A673 (cell line): ENCODE results near the gene NEURL1. TPM values are rescaled to one million over a fixed set of nuclear protein-coding genes. Genes with fewer than 3 reads are reported as not detected.

Experiments
- BruUV-seq: library from RNA; stranded (reverse); fragments of 400-500 nt; replicated peaks from 2 replicates; lab custom pipeline; 2021; lab: Mats Ljungman, UMichigan
- CTCF ChIA-PET: fragments of 300-600 bp; sonication (Branson Sonifier 250); formaldehyde crosslinking; loops from one replicate; lab custom pipeline; 2022; ENCODE audit warnings: antibody characterized with exemption; lab: Charles Lee
- POLR2A ChIA-PET: fragments of 300-600 bp; sonication (Branson Sonifier 250); formaldehyde crosslinking; loops from one replicate; lab custom pipeline; 2022; ENCODE audit warnings: antibody characterized with exemption; ENCODE audit not compliant: low non-redundant PET; lab: Charles Lee
- DNase-seq: peaks from one replicate; pipeline ENCODE4 v3.0.0-alpha.2; 2015; ENCODE audit warnings: low spot score
- H3K27ac ChIP-seq: fragments of 200-600 bp; sonication (generic); 2 replicates; pipeline ENCODE4 v1.5.1; 2016; ENCODE audit warnings: mixed run types, low read depth, mild to moderate bottlenecking, mixed read lengths, antibody characterized with exemption, low read length; ENCODE audit not compliant: poor library complexity, severe bottlenecking
- H3K27me3 ChIP-seq: fragments of 200-600 bp; sonication (generic); replicated peaks from 2 replicates; pipeline ENCODE4 v1.6.1; 2017; ENCODE audit warnings: mixed run types, low read depth, mild to moderate bottlenecking, mixed read lengths, antibody characterized with exemption, low read length; ENCODE audit not compliant: insufficient read depth, poor library complexity
- H3K36me3 ChIP-seq: fragments of 200-600 bp; sonication (generic); 2 replicates; pipeline ENCODE4 v1.6.1; 2016; ENCODE audit warnings: mixed run types, mild to moderate bottlenecking, mixed read lengths, antibody characterized with exemption, low read length; ENCODE audit not compliant: insufficient read depth, poor library complexity, severe bottlenecking
- H3K4me1 ChIP-seq: fragments of 200-600 bp; sonication (generic); 2 replicates; pipeline ENCODE4 v1.6.1; 2017; ENCODE audit warnings: mixed run types, mild to moderate bottlenecking, mixed read lengths, antibody characterized with exemption, low read length; ENCODE audit not compliant: insufficient read depth, poor library complexity, severe bottlenecking
- H3K4me3 ChIP-seq: fragments of 200-600 bp; sonication (generic); 2 replicates; pipeline ENCODE4 v1.5.1; 2016; ENCODE audit warnings: low read depth, mixed run types, mild to moderate bottlenecking, mixed read lengths, low read length; ENCODE audit not compliant: poor library complexity, severe bottlenecking
- H3K9me3 ChIP-seq: fragments of 200-600 bp; sonication (generic); 2 replicates; pipeline ENCODE4 v1.6.1; 2016; ENCODE audit warnings: mixed run types, low read depth, mild to moderate bottlenecking, mixed read lengths, antibody characterized with exemption, low read length; ENCODE audit not compliant: poor library complexity, severe bottlenecking
- CTCF ChIP-seq: fragments of 300-800, 200-600 bp; sonication (generic); conservative IDR thresholded peaks from 2 replicates; pipeline ENCODE4 v1.5.1; 2017; ENCODE audit warnings: low read depth, mild to moderate bottlenecking, antibody characterized with exemption, low read length, moderate library complexity, mixed read lengths
- EZH2 ChIP-seq: fragments of 200-600 bp; sonication (generic); IDR thresholded peaks from 2 replicates; pipeline ENCODE4 v1.6.1; 2017; ENCODE audit warnings: borderline replicate concordance, low read depth, mild to moderate bottlenecking, mixed read lengths, antibody characterized with exemption, low read length; ENCODE audit not compliant: poor library complexity, severe bottlenecking
- intact Hi-C: fragments of 100-400 bp; cut with micrococcal nuclease; formaldehyde crosslinking; loops from one replicate; pipeline ENCODE4 v1.10.0; 2022; ENCODE audit not compliant: unreplicated experiment
- total RNA-seq: library from RNA; stranded (reverse); gene quantifications from 2 replicates; pipeline ENCODE4 v1.2.3, GENCODE V29; 2021

Gene NEURL1
- total RNA-seq, 1 experiment from 2014 or later, result 0.52 TPM

GRCh38 chr10:103557455-103557854 is 64.0 kb downstream of the NEURL1 start:
- no peaks in the 10 kb centered on the region for H3K27me3 ChIP-seq
- CTCF ChIA-PET, result no interaction called here
- BruUV-seq, result no TSS peak
- intact Hi-C loops, result no loop called here
- no peak overlapping the region for H3K4me3 ChIP-seq
- no peak for TF ChIP-seq CTCF
- no peak for TF ChIP-seq EZH2
- H3K27ac ChIP-seq, result no peak overlapping the region
- no peaks in the 10 kb centered on the region for H3K36me3 ChIP-seq
- no peak for DNase-seq
- H3K4me1 ChIP-seq, result no peaks in the 10 kb centered on the region
- POLR2A ChIA-PET, result no interaction called here
- H3K9me3 ChIP-seq, result no peaks in the 10 kb centered on the region

GRCh38 chr10:103558911-103559310 is 65.4 kb downstream of the NEURL1 start:
- Histone ChIP-seq H3K27ac (no peak overlapping the region), H3K36me3 (no peaks in the 10 kb centered on the region), H3K4me3 (no peak overlapping the region), H3K27me3 (no peaks in the 10 kb centered on the region), H3K4me1 (no peaks in the 10 kb centered on the region), H3K9me3 (no peaks in the 10 kb centered on the region)
- TF ChIP-seq EZH2, result no peak
- no peak for TF ChIP-seq CTCF
- POLR2A ChIA-PET, result no interaction called here
- intact Hi-C loops, result no loop called here
- no TSS peak for BruUV-seq
- no peak for DNase-seq
- CTCF ChIA-PET, result no interaction called here

- intact Hi-C loops, result no loop called here
- no peak for DNase-seq
- no peak overlapping the region for H3K27ac ChIP-seq
- ChIA-PET POLR2A (no interaction called here), CTCF (no interaction called here)
- no peaks in the 10 kb centered on the region for H3K27me3 ChIP-seq
- no peaks in the 10 kb centered on the region for H3K36me3 ChIP-seq
- TF ChIP-seq CTCF, result no peak
- TF ChIP-seq EZH2, result no peak
- no peaks in the 10 kb centered on the region for H3K9me3 ChIP-seq
- H3K4me1 ChIP-seq, result no peaks in the 10 kb centered on the region
- BruUV-seq, result no TSS peak
- no peak overlapping the region for H3K4me3 ChIP-seq
These were observed 66.3 kb downstream of the NEURL1 start for GRCh38 chr10:103559776-103560175.
